OCI-LY3 (cell line): Measurements from ENCODE around the gene CNMD.
"Not testable (repeated sequence)": the region's sequence is repeated elsewhere in the genome, so short reads cannot be mapped to it uniquely, and the experiment has no call there.

Source experiments
- H2AFZ ChIP-seq: fragments of 200-600, 300-600 bp; shearing (Covaris generic); 2 replicates; pipeline ENCODE4 v1.6.0; 2014; ENCODE audit warnings: antibody characterized with exemption, low read depth, low read length
- H3K27ac ChIP-seq: fragments of 200-600, 300-600 bp; sonication (generic); 2 replicates; pipeline ENCODE4 v1.5.1; 2014; ENCODE audit warnings: mild to moderate bottlenecking, low read length, moderate library complexity, mixed read lengths
- H3K27me3 ChIP-seq: fragments of 200-600, 300-600 bp; sonication (generic); 2 replicates; pipeline ENCODE4 v1.6.1; 2014; ENCODE audit warnings: low read depth, low read length, mixed read lengths
- H3K36me3 ChIP-seq: fragments of 200-600, 300-600 bp; sonication (generic); replicated peaks from 2 replicates; pipeline ENCODE3; 2014; ENCODE audit warnings: low read depth, low read length, mixed read lengths
- H3K4me1 ChIP-seq: fragments of 300-600, 200-600 bp; sonication (generic); 2 replicates; pipeline ENCODE4 v1.6.1; 2014; ENCODE audit warnings: low read length, mixed read lengths
- H3K4me2 ChIP-seq: fragments of 200-600, 300-600 bp; sonication (generic); 2 replicates; pipeline ENCODE4 v1.6.1; 2014; ENCODE audit warnings: low read length, mixed read lengths
- H3K4me3 ChIP-seq: fragments of 300-600, 200-600 bp; sonication (generic); 2 replicates; pipeline ENCODE4 v1.5.1; 2014; ENCODE audit warnings: antibody characterized with exemption, mild to moderate bottlenecking, low read length, moderate library complexity
- H3K79me2 ChIP-seq: fragments of 300-600, 200-600 bp; shearing (Covaris generic); 2 replicates; pipeline ENCODE4 v1.6.1; 2014; ENCODE audit warnings: mild to moderate bottlenecking, low read length, mixed read lengths
- H3K9ac ChIP-seq: fragments of 300-600, 200-600 bp; shearing (Covaris generic); 2 replicates; pipeline ENCODE4 v1.6.0; 2014; ENCODE audit warnings: mild to moderate bottlenecking, low read length, moderate library complexity
- H3K9me3 ChIP-seq: fragments of 200-600, 300-600 bp; shearing (Covaris generic); 2 replicates; pipeline ENCODE4 v1.6.1; 2014; ENCODE audit warnings: low read length, mixed read lengths; ENCODE audit not compliant: insufficient read depth
- H4K20me1 ChIP-seq: fragments of 200-600, 300-600 bp; sonication (generic); 2 replicates; pipeline ENCODE4 v1.6.1; 2016; ENCODE audit warnings: low read length, mixed read lengths; ENCODE audit not compliant: insufficient read depth
- EZH2phosphoT487 ChIP-seq: fragments of 200-600 bp; shearing (Covaris generic); IDR thresholded peaks from 2 replicates; pipeline ENCODE4 v1.6.1; 2018; ENCODE audit warnings: antibody characterized with exemption, mixed run types, low read depth
- TF ChIP-seq, protein P1 (sequence below): fragments of 200-600, 300-600 bp; sonication (generic); IDR thresholded peaks from 2 replicates; pipeline ENCODE4 v1.5.1; 2014; ENCODE audit warnings: antibody characterized with exemption, low read length, low read depth

The CNMD gene

GRCh38 chr13:52713894-52714293, 25.7 kb downstream of the CNMD start:
- Histone ChIP-seq H3K79me2 (no peaks in the 10 kb centered on the region), H3K4me1 (no peaks in the 10 kb centered on the region), H3K4me2 (no peak overlapping the region), H3K27ac (no peak overlapping the region), H2AFZ (no peak overlapping the region), H3K27me3 (no peaks in the 10 kb centered on the region), H3K9me3 (no peaks in the 10 kb centered on the region), H3K36me3 (no peaks in the 10 kb centered on the region), H3K9ac (no peak overlapping the region), H3K4me3 (no peak overlapping the region), H4K20me1 (no peaks in the 10 kb centered on the region)
- TF ChIP-seq, protein P1, sequence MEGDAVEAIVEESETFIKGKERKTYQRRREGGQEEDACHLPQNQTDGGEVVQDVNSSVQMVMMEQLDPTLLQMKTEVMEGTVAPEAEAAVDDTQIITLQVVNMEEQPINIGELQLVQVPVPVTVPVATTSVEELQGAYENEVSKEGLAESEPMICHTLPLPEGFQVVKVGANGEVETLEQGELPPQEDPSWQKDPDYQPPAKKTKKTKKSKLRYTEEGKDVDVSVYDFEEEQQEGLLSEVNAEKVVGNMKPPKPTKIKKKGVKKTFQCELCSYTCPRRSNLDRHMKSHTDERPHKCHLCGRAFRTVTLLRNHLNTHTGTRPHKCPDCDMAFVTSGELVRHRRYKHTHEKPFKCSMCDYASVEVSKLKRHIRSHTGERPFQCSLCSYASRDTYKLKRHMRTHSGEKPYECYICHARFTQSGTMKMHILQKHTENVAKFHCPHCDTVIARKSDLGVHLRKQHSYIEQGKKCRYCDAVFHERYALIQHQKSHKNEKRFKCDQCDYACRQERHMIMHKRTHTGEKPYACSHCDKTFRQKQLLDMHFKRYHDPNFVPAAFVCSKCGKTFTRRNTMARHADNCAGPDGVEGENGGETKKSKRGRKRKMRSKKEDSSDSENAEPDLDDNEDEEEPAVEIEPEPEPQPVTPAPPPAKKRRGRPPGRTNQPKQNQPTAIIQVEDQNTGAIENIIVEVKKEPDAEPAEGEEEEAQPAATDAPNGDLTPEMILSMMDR, result no peak
- no peak for TF ChIP-seq EZH2phosphoT487

- Histone ChIP-seq H3K9ac (no peak overlapping the region), H3K36me3 (no peaks in the 10 kb centered on the region), H3K27me3 (no peaks in the 10 kb centered on the region), H3K4me1 (no peaks in the 10 kb centered on the region), H2AFZ (no peak overlapping the region), H3K79me2 (no peaks in the 10 kb centered on the region), H3K27ac (no peak overlapping the region), H3K9me3 (no peaks in the 10 kb centered on the region), H3K4me3 (no peak overlapping the region), H3K4me2 (no peak overlapping the region), H4K20me1 (no peaks in the 10 kb centered on the region)
- TF ChIP-seq, protein P1, result no peak
- TF ChIP-seq EZH2phosphoT487, result no peak
Measured at GRCh38 chr13:52712385-52712784, 27.2 kb downstream of the CNMD start.

GRCh38 chr13:52711286-52711685, 28.3 kb downstream of the CNMD start:
- no peak for TF ChIP-seq EZH2phosphoT487
- TF ChIP-seq, protein P1, result no peak
- Histone ChIP-seq H3K4me3 (no peak overlapping the region), H3K4me1 (no peaks in the 10 kb centered on the region), H3K27ac (no peak overlapping the region), H3K79me2 (no peaks in the 10 kb centered on the region), H3K36me3 (no peaks in the 10 kb centered on the region), H3K9me3 (no peaks in the 10 kb centered on the region), H2AFZ (no peak overlapping the region), H3K4me2 (no peak overlapping the region), H3K27me3 (no peaks in the 10 kb centered on the region), H3K9ac (no peak overlapping the region), H4K20me1 (no peaks in the 10 kb centered on the region)

DNA sequence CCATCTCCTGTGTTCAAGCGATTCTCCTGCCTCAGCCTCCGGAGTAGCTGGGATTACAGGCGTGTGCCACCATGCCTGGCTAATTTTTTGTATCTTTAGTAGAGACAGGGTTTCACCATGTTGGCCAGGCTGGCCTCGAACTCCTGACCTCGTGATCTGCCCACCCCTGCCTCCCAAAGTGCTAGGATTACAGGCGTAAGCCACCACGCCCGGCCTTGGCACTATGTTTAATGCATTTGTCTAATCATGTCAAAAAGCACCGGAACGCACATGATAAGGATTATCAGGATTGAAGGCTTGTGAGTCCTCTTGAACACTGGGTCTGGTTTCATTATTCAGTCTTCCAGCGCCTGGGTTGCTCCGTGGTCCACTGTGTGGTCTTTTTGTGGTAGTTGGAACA, 31.4 kb downstream of the CNMD start:
- H3K36me3 ChIP-seq, H3K79me2 ChIP-seq, H3K4me3 ChIP-seq, H3K4me2 ChIP-seq, H2AFZ ChIP-seq, H3K27me3 ChIP-seq, H3K9ac ChIP-seq, H4K20me1 ChIP-seq, H3K9me3 ChIP-seq, H3K27ac ChIP-seq, H3K4me1 ChIP-seq: not testable (repeated sequence)

- Histone ChIP-seq H3K27ac (no peak overlapping the region), H3K9me3 (no peaks in the 10 kb centered on the region), H3K4me1 (no peaks in the 10 kb centered on the region), H3K36me3 (no peaks in the 10 kb centered on the region), H3K4me3 (no peak overlapping the region), H3K4me2 (no peak overlapping the region), H3K9ac (no peak overlapping the region), H3K27me3 (no peaks in the 10 kb centered on the region), H4K20me1 (no peaks in the 10 kb centered on the region), H2AFZ (no peak overlapping the region), H3K79me2 (no peaks in the 10 kb centered on the region)
- TF ChIP-seq, protein P1, result no peak
- no peak for TF ChIP-seq EZH2phosphoT487
Measured at GRCh38 chr13:52707375-52707774, 32.2 kb downstream of the CNMD start.
